GM23338 (cell line): ENCODE data around the gene KAZN.

ENCODE experiments used
- CREB1 ChIP-seq: fragments of 250-450 bp; sonication (Bioruptor Pico); IDR thresholded peaks from 2 replicates; pipeline ENCODE4 v1.5.0; 2020; ENCODE audit warnings: low read depth, mild to moderate bottlenecking, moderate library complexity
- CTCF ChIP-seq, 2 experiments: fragments of 200-600 bp in 1 of 2; sonication (generic) in 1 of 2; conservative IDR thresholded peaks; 2 replicates each; pipeline versions ENCODE4 v1.5.1 to v1.6.1; 2016 to 2017; ENCODE audit warnings: antibody characterized with exemption in 2 of 2, low read depth in 2 of 2, mild to moderate bottlenecking in 2 of 2, moderate library complexity in 1 of 2
- ETS1 ChIP-seq: IDR thresholded peaks from 2 replicates; pipeline ENCODE4 v1.6.1; 2016; ENCODE audit warnings: antibody characterized with exemption
- EZH2 ChIP-seq: fragments of 200-600 bp; sonication (generic); IDR thresholded peaks from one replicate; pipeline ENCODE4 v1.8.0; 2017; ENCODE audit warnings: antibody characterized with exemption, mild to moderate bottlenecking, low read depth; ENCODE audit not compliant: unreplicated experiment
- EZH2phosphoT487 ChIP-seq: fragments of 200-600 bp; sonication (generic); IDR thresholded peaks from one replicate; pipeline ENCODE4 v1.8.1; 2018; ENCODE audit warnings: antibody characterized with exemption; ENCODE audit not compliant: unreplicated experiment
- JUNB ChIP-seq: IDR thresholded peaks from one replicate; pipeline ENCODE4 v1.6.1; 2016; ENCODE audit warnings: antibody characterized with exemption; ENCODE audit not compliant: unreplicated experiment
- NANOG ChIP-seq: IDR thresholded peaks from 2 replicates; pipeline ENCODE4 v1.6.1; 2016; ENCODE audit warnings: antibody characterized with exemption, borderline replicate concordance
- POLR2AphosphoS5 ChIP-seq: IDR thresholded peaks from 2 replicates; pipeline ENCODE4 v1.6.1; 2016; ENCODE audit warnings: antibody characterized with exemption, low read depth
- REST ChIP-seq: IDR thresholded peaks from one replicate; pipeline ENCODE4 v1.6.1; 2018; ENCODE audit warnings: antibody characterized with exemption; ENCODE audit not compliant: unreplicated experiment
- STAT1 ChIP-seq: IDR thresholded peaks from one replicate; pipeline ENCODE4 v1.6.1; 2016; ENCODE audit warnings: antibody characterized with exemption; ENCODE audit not compliant: unreplicated experiment
- ZNF331 ChIP-seq: fragments of 250-450 bp; sonication (Bioruptor Pico); IDR thresholded peaks from 2 replicates; pipeline ENCODE4 v1.5.0; 2020; ENCODE audit warnings: low read depth, mild to moderate bottlenecking, moderate library complexity

GRCh38 chr1:15064217-15064929, 465.9 kb downstream of the KAZN start:
- TF ChIP-seq REST (no peak), CREB1 (CRISPR knock-in tag) (no peak), CTCF (conservative IDR thresholded peaks at IDR 0.05; ENCODE audit: low read depth in 2 of 2) (no peak; a peak in 1 of 4 replicates), POLR2AphosphoS5 (no peak), ETS1 (no peak), EZH2phosphoT487 (no peak), EZH2 (no peak), ZNF331 (CRISPR knock-in tag) (no peak), JUNB (no peak), NANOG (no peak), STAT1 (no peak)
